Stimulated activated CD8-positive, alpha-beta memory T cell treated with anti-CD3 and anti-CD28 coated beads, Interleukin-12 subunit alpha, Interleukin-12 subunit beta, amount 100 ng/mL, for 24 hours (primary cell): ENCODE measurements around the gene SNAI1.
"Not testable (repeated sequence)": the region's sequence is repeated elsewhere in the genome, so short reads cannot be mapped to it uniquely, and the experiment has no call there.

ENCODE experiments used
- DNase-seq: peaks from one replicate; pipeline ENCODE4 v3.0.0-alpha.2; 2020; ENCODE audit errors: extremely low read depth

SNAI1 gene

GRCh38 chr20:49982346-49983122 lies at the start of gene SNAI1:
TSS of gene SNAI1 (plus strand) at chr20:49982980. CDS start at chr20:49983060, 80 bp downstream.
- DNase-seq: peak; percentile 47

GRCh38 chr20:49935746-49936152 lies 47.0 kb upstream of the SNAI1 start:
- DNase-seq: no peak

- peak; percentile 73 for DNase-seq
Measured at GRCh38 chr20:49936153-49937026, 46.4 kb upstream of the SNAI1 start, which contains the start of gene RNF114. TSS of gene RNF114 (plus strand) at chr20:49936397. CDS start at chr20:49936413, 16 bp downstream.

- DNase-seq: no peak
Measured at GRCh38 chr20:49937027-49937929, 45.5 kb upstream of the SNAI1 start.

GRCh38 chr20:49938173-49939163 lies 44.3 kb upstream of the SNAI1 start:
- DNase-seq: no peak

- DNase-seq: no peak
Measured at GRCh38 chr20:49941456-49941855, 41.3 kb upstream of the SNAI1 start.

- DNase-seq: no peak
Measured at GRCh38 chr20:49942303-49942702, 40.5 kb upstream of the SNAI1 start.

GRCh38 chr20:49942942-49943341 lies 39.8 kb upstream of the SNAI1 start:
- DNase-seq: no peak

- DNase-seq: no peak
Measured at GRCh38 chr20:49945306-49945700, 37.5 kb upstream of the SNAI1 start.

- DNase-seq: no peak
Measured at GRCh38 chr20:49945701-49946477, 36.9 kb upstream of the SNAI1 start.

- no peak for DNase-seq
Measured at GRCh38 chr20:49948178-49948577, 34.6 kb upstream of the SNAI1 start.

- no peak for DNase-seq
Measured at GRCh38 chr20:49948809-49949507, 33.8 kb upstream of the SNAI1 start.

- no peak for DNase-seq
Measured at GRCh38 chr20:49951151-49951550, 31.6 kb upstream of the SNAI1 start.

- no peak for DNase-seq
Measured at GRCh38 chr20:49955167-49955566, 27.6 kb upstream of the SNAI1 start.

- not testable (repeated sequence) for DNase-seq
Measured at GRCh38 chr20:49955830-49956396, 26.9 kb upstream of the SNAI1 start.

GRCh38 chr20:49956689-49957088 lies 26.1 kb upstream of the SNAI1 start:
- no peak for DNase-seq

- DNase-seq: not testable (repeated sequence)
Measured at GRCh38 chr20:49957089-49957938, 25.5 kb upstream of the SNAI1 start.

- DNase-seq: no peak
Measured at GRCh38 chr20:49961413-49961812, 21.4 kb upstream of the SNAI1 start.
